ENCODE data around the gene PFDN2.
A peak's percentile ranks its signal among the peaks of the same experiment; 100 is the strongest.
"Not testable (repeated sequence)": the region's sequence is repeated elsewhere in the genome, so short reads cannot be mapped to it uniquely, and the experiment has no call there.

The PFDN2 gene

DNA sequence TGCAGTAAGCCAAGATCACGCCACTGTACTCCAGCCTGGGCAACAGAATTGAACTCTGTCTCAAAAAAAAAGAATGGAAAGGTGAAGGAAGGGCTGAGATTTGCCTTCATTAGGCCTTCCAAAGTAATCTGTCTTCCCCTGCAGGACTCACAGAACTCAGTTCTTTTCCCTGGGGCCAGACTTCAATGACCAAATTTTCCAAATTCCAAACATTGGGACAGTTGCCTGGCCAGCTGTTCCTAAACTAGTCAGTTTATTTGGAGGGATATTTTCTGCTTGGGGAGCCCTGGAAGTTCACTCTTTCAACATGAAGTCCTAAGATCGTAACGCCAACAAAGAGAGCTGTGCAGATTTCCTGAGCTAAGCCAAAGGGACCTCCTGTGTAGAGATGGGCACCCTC, 20.0 kb upstream of the PFDN2 start:
- DNase-seq: no peak

DNA sequence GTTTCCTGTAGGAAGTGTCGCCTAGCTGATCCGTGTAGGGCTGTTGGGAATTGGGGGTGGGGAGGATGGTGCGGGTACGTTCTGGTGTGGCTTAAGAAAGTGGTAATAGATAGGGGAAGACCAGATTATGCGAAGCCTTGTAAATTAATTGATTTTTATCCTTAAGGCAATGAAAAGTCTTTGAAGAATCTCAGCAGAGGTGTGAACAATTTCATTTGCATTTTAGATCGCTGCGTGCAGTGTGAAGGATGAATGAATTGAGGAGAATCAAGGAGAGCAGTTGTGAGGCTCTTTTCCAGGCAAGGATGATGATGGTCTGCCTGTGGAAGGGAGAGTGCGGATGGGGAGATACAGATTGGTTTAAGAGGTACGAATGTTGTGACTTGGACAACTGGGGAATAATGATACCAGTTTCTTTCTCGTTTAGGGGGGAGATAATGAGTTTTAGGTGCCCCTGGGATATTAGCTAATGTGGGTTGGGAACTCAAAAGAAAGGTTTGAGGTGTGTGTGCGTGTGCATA, 15.4 kb upstream of the PFDN2 start:
- no peak for DNase-seq

DNA sequence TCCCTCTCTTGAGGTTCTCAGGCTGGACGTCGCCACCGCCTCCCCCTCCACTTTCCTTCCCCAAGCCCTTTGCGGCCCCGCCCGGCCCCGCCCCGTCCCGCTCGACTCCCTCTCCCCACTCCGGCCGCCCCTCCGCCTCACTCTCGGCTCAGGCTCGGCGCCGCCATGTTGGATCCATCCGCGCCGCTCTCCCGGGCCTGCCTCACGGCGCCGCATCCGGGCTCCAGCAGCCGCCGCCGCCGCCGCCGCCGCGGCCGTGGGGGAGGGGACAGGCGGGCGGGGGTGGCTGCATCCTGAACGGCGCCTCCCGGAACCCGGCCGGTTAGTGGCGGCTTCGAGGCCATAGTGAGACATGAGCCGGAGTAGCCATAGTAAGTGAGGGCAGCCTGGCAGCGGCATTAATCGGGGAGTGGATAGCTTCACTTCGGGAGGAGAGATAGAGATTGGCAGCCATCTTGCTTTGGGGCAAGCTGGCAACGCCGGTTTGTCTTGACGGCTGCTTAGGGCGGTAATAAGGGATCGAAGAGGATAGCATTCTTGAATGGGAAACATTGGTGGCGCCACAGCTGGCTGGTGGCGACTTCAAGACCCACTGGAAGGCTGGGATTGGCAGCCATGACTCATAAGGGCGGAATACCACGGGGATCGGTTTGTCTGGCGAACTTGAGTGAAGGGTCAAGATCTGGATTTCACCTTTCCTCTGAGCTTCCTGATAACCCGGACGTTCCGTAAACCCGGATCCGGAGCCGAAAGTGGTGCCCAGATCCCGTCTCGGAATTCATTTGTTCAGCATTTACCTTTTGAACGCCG, 14.8 kb upstream of the PFDN2 start, which contains the start of gene DEDD:
Gene DEDD, minus strand, starts transcription at position 258 of the 810 bp plus-strand sequence. CDS start 8,205 bp downstream, outside the sequence.
- peak; percentile 94 to 95 for DNase-seq

GRCh38 chr1:161131523-161132409, 13.9 kb upstream of the PFDN2 start:
- no peak for DNase-seq

DNA sequence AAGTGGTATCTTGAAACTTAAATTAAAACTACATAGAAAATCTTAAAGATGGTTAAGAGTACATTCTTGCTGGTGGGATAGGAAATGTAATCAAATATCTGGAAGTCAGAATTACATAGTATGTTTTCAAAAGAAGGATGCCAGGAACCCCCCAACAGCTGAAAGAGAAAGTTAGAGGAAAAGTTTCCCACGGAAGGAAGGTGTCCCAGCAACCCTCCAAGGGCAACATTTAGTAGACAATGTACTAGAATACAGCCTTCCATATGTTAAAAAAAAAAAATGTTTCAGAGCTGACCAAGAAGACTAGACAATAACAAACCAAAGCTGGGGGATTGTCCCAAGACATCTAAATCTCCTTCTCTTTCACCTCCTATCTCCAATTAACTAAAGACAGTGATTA, 12.4 kb upstream of the PFDN2 start:
- DNase-seq: no peak

DNA sequence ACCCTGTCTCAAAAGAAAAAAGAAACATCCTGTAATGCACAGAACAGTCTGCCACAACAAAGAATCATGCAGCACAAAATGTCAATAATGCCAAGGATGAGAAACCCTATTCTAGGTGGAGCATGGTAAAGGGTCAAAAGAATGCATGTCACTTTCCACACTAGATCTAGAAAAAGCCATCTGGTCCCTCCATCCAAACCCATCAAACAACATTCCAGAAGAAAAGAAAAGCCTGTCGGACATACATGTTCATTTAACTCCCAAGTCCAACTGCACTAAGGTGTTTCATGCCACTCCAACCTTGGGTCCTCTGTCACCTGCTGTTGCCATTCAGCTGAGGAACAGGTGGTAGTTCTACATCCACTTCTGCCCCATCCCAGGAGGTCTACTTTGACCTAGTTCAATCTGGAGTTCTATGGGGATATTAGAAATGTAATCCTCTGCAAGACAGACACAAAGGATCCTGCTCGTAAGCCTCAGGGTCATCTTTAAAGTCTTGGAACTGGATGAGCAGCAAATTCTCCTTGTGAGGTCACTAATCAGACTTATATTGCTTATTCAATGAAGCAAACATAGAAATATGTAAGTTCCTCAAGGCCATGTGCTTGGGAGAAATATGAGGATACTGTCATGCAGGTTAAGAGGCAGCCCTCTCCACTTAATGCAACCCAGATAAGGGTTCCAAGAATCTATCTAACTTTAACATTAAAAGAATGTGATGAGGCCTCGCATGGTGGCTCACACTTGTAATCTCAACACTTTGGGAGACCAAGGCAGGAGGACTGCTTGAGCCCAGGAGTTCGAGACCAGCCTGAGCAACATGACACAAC, 11.0 kb upstream of the PFDN2 start:
- no peak for DNase-seq

GRCh38 chr1:161127649-161128048, 9.8 kb upstream of the PFDN2 start:
- no peak for DNase-seq

- no peak for DNase-seq
Measured at GRCh38 chr1:161122967-161123366, 5.1 kb upstream of the PFDN2 start.

DNA sequence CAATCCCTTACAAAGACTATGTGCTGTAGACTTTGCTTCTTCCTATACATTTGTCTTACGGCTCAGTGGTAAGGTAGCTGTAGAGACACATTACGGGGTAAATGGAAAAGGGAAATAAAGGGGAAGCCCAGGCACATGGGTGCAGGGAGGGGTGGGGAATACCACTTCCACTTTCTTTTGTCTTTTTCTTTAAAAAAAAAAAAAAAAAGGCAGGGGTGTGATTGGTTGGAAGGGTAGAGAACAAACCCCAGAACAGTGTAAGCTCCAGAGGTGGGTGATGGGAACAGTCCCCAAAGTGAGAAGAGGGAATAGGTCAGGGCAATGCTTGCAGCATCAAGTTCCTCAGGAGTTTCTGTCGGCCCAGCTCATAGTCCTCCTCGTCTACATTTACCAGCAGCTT, 4.0 kb upstream of the PFDN2 start:
- DNase-seq: no peak

DNA sequence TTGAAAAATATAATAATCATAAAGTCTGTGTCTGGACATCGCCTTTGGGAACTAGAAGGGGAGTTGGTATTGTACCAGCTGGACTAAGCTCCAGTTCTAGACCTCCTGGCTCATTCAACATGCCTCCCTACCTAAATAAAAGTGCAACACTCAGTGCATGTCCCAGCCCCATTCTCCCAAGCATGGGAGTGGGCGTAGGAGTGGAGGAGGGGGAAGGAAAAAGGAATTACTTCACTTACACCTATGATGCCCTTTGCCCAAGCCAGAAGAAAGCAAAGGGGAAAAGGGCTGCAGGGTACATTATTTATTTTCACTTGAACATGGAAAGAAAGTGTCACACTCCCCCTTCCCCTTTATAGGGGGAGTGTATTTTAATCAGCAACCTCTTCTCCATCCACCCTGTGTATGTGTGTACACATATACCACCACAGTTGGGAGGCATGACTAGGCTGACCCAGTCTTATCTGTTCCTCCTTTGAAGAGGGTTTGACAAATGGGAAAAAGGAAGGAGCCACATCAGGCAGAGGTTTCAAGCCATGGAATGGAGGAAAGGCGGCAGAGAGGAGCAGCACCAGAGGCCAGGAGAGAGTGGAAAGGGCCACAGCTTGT, 3.3 kb upstream of the PFDN2 start:
- DNase-seq: no peak

DNA sequence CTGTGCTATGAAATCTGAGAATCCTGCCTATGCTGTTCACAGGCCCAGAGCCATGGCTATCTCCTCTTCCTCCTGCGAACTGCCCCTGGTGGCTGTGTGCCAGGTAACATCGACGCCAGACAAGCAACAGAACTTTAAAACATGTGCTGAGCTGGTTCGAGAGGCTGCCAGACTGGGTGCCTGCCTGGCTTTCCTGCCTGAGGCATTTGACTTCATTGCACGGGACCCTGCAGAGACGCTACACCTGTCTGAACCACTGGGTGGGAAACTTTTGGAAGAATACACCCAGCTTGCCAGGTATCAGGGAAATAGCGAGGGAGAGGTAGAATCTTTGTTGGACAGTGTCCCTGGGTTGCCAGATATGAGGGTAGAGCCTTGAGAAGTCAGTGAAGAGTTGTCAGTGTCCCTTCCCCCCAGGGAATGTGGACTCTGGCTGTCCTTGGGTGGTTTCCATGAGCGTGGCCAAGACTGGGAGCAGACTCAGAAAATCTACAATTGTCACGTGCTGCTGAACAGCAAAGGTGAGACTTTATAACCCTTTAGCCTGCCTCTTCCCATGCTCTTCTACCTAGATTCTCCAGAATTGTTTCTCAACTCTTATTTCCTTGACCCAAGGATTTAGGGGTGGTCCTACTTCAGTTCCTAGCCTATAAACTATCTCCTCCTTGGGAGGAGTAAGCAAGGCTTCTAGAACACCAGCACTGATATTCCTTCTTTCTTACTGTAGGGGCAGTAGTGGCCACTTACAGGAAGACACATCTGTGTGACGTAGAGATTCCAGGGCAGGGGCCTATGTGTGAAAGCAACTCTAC, 1.5 kb upstream of the PFDN2 start:
- DNase-seq: no peak

GRCh38 chr1:161115961-161116360, 1.9 kb downstream of the PFDN2 start:
- DNase-seq: not testable (repeated sequence)

DNA sequence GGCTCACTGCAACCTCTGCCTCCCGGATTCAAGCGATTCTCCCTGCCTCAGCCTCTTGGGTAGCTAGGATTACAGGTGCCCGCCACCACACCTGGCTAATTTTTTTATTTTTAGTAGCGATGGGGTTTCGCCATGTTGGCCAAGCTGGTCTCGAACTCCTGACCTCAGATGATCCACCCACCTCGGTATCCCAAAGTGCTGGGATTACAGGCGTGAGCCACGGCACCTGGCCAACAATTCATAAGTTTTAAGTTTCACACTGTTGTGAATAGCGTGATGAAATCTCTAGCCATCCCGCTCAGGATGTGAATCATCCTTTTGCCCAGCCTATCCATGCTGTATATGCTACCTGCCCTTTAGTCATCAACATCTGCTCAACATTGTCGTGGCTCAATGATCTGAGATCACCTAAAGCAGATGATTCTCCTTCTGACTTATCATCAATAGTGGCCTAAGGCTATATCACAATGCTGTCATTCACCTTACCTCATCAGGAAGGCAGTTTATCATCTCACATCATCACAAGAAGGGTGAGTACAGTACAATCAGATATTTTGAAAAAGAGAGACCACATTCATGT, 2.6 kb downstream of the PFDN2 start:
- DNase-seq: no peak

GRCh38 chr1:161114556-161114955, 3.3 kb downstream of the PFDN2 start:
- DNase-seq: no peak

DNA sequence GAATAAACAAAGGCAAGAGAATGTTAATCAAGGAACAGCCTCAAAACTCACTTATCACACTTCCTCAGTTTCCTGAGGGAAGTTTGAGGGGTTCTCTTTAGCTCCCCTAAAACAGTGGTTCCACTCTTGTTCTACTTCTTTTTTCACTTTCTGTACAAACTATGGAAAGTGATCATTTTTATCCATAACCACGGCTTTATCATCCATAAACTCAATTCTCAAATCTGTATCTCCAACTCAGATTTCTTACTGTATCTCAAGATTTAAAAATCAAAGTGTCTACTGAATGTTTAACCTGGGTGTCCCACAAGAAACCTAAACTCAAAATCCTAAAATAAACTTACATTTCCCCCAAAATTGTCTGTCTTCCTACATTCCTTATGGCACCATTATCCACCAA, 3.9 kb downstream of the PFDN2 start:
- DNase-seq: no peak

DNA sequence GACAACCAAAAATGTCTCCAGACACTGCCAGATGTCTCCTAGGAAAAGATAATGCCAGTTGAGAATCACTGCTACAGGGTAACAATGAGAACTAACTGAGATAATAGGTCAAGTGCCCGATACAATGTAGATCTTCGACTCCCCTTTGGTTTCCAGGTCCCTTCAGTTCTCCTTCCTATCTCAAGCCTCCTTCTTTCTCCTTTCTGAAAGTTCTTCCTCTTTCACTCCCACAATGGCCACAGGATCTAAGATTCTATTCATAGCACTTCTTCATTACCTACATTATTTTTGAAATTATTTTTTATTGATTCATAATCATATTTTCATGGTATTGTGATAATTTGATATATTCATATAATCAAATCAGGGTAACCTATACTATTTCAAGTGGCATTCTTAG, 6.3 kb downstream of the PFDN2 start:
- DNase-seq: no peak

- no peak for DNase-seq
Measured at GRCh38 chr1:161111117-161111516, 6.7 kb downstream of the PFDN2 start.

GRCh38 chr1:161106431-161106830, 11.4 kb downstream of the PFDN2 start:
- no peak for DNase-seq

- DNase-seq: no peak
Measured at GRCh38 chr1:161100556-161100955, 17.3 kb downstream of the PFDN2 start.

DNA sequence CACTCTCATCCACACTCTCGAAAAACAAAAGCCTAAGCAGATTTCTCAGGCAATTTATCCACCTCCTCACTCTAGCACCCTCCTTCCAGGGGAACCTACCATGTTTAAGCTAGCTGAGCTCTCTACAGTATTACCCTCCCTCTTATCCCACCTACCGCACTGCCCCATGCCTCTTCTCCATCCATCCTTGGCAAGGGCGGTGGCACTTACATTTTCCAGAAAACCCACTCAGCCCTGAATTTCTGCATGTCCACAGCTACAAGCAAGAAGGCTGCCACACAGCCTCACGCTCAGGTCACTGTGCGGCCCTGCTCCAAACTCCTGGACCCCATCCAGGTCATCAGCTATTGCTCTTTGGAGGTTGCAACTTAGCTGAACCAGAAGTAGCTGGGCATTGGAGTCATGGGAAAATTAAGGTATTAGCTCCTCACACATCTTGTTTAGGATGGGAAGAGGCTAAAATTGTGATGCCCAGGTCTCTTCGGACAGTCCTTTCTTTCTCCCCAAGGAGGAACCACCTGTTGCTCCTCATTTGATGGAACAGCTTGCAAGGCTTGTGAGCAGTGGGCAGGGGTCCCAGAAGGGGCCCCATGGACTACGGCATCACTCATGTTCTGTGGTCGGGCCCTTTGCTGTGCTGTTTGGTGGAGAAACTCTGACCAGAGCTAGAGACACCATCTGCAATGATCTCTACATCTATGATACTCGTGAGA, 18.6 kb downstream of the PFDN2 start:
- no peak for DNase-seq

Data from NCI-H1930 (cell line).